ENCODE results near the gene GABRP. TPM values are rescaled to one million over a fixed set of nuclear protein-coding genes. Genes with fewer than 3 reads are reported as not detected.

GABRP gene
- total and polyA plus RNA-seq, 11 donors: 0.08 to 2.9 (median 0.23) TPM; not detected in 3

DNA sequence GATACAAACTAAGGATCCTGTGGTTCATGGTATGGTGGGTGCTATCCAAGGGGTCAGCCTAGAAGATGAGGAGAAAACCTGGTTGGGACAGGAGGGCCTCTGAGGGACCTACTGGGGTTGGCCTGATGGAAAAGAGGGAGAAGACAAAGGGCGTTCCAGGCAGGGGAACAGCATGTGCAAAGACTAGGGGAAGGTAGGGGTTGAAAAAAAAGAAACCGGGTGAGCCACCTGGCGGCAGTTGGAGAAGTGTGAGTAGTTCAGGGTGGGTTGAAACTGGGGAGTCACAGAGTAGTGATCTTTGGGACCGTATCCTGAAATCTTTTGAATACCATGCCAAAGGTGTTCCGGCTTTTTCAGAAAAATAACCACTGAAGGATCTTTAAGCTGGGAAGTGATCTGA, 8.7 kb upstream of the GABRP start:
- intact Hi-C loops (cut with DNase I): no loop called here
- WGBS, 4 donors: 93 to 96% (median 95%) methylated on average over 5 of the region's 5 CpGs
- no peaks in the 10 kb centered on the region for H3K4me1 ChIP-seq
- H3K9me3 ChIP-seq: no peaks in the 10 kb centered on the region
- ATAC-seq (no peak), DNase-seq (no peak)
- no peak overlapping the region for H3K4me3 ChIP-seq
- H3K36me3 ChIP-seq: no peaks in the 10 kb centered on the region
- H3K27ac ChIP-seq: no peak overlapping the region
- no peaks in the 10 kb centered on the region for H3K27me3 ChIP-seq
- TF ChIP-seq POLR2A (IDR thresholded peaks at IDR 0.05) (no peak), CTCF (IDR thresholded peaks at IDR 0.05) (no peak)

DNA sequence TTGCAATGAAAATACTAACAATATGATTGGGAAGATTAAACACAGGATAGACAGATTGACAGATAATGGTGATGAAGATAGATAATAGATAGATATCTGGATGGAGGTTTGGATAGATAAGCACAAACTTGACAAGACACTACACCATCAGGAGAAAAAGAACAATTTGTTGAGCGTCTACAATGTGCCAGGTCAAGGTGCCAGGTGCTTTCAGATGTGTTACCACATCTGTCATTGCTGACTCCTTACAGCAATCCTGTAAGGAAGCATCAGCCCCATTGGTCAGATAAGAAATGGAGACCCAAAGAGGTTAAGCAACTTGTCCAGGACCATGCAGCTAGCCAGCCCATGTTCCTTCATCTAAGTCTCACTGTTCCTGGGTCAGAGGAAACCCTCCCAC, 1.6 kb upstream of the GABRP start:
- WGBS, 4 donors: 86 to 100% (median 95%) methylated on average over 1 of the region's 1 CpG

GRCh38 chr5:170782438-170782837, 1.1 kb upstream of the GABRP start:
- Histone ChIP-seq H3K4me1 (peaks cover 0 to 30% (median 11%) of the 10 kb centered on the region in 12 donors), H3K27me3 (no peaks in the 10 kb centered on the region), H3K27ac (peak overlapping the region in 9 of 12 donors; percentile 13 to 74 (median 56)), H3K36me3 (no peaks in the 10 kb centered on the region), H3K4me3 (no peak overlapping the region), H3K9me3 (no peaks in the 10 kb centered on the region)
- ATAC-seq (peak in 2 of 4 donors; percentile 26 to 39), DNase-seq (peak in 2 of 5 donors; percentile 30 to 44)
- 55 to 76% (median 61%) methylated on average over 6 of the region's 6 CpGs for WGBS, 4 donors
- intact Hi-C loops (cut with DNase I): no loop called here
- TF ChIP-seq POLR2A (IDR thresholded peaks at IDR 0.05) (no peak), CTCF (IDR thresholded peaks at IDR 0.05) (no peak)

More for the DNA sequence above, 1.6 kb upstream of the GABRP start:
- H3K4me3 ChIP-seq: no peak overlapping the region
- no peak for DNase-seq
- no peaks in the 10 kb centered on the region for H3K9me3 ChIP-seq
- intact Hi-C loops (cut with DNase I): no loop called here
- H3K27me3 ChIP-seq: no peaks in the 10 kb centered on the region
- no peak for ATAC-seq
- TF ChIP-seq CTCF (IDR thresholded peaks at IDR 0.05): no peak
- no peak for TF ChIP-seq POLR2A (IDR thresholded peaks at IDR 0.05)
- no peaks in the 10 kb centered on the region for H3K36me3 ChIP-seq
- H3K27ac ChIP-seq: peak overlapping the region in 6 of 12 donors; percentile 32 to 74 (median 57)
- H3K4me1 ChIP-seq: peaks cover 0 to 30% (median 11%) of the 10 kb centered on the region in 12 donors

- H3K27me3 ChIP-seq: no peaks in the 10 kb centered on the region
- no peaks in the 10 kb centered on the region for H3K9me3 ChIP-seq
- WGBS, 4 donors: 76 to 87% (median 82%) methylated on average over 3 of the region's 3 CpGs
- no peaks in the 10 kb centered on the region for H3K36me3 ChIP-seq
- H3K4me1 ChIP-seq: peaks cover 0 to 50% (median 17%) of the 10 kb centered on the region in 12 donors
- H3K27ac ChIP-seq: no peak overlapping the region
- TF ChIP-seq POLR2A (IDR thresholded peaks at IDR 0.05) (no peak), CTCF (IDR thresholded peaks at IDR 0.05) (no peak)
- ATAC-seq (no peak), DNase-seq (no peak)
- intact Hi-C loops (cut with DNase I): no loop called here
- no peak overlapping the region for H3K4me3 ChIP-seq
These were observed 1.9 kb downstream of the GABRP start for GRCh38 chr5:170785416-170785815.
